Stimulated activated CD8-positive, alpha-beta memory T cell treated with anti-CD3 and anti-CD28 coated beads, Interleukin-15, amount 100 ng/mL, for 4 hours (primary cell): ENCODE measurements around the gene GRM8.

Experiments used
- DNase-seq, 2 donors: peaks; one replicate each; pipeline ENCODE4 v3.0.0-alpha.2; 2020; ENCODE audit warnings: low read depth in 2 of 2

GRM8 gene

DNA sequence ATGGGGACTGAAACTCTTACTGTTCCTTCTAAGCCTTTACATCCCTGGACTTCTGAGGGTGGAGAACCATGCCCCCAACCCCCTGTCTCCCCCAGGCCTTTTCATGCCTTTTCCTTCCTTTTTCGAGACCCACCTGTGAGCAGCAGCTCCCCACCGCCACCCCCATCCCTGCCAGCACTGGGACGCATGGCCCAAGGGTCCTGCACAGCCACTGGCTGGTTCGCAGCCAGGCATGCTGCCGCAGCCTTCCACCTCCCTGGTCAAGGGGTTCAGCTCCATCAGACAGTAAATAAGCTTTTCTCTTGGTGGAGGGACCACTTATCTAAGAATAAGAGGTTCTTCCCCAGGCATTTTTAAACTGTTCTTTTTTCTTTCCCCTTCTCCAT lies 584.4 kb downstream of the GRM8 start:
- DNase-seq: no peak

DNA sequence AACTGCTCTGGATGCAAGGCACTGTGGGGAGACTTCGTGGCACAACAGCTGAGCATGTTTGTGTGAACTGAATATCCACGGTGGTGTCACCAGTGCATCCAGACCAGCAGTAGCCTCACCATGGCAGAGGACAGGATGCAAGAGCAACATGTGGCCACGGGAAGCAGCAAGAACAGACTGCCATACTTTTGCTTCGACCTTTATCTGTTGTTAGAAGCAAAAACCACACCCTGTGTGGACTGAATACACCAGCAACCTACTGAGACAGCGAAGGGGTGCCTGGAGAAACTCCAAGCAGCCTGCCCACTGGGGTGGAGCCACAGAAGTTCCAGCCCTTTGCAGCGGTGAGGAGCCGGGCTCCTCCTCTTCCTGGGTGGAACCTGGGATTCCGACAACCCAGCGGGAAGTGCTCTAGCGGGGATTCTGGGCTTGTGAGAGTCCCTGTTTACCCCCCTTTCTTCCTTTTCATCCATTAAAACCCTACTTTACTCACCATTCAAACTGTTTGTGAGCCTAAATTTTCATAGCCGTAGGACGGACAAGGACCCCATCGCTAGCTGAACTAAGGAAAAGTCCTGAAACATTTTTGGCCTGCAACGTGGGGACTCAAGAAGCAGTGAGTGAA lies 584.9 kb downstream of the GRM8 start:
- DNase-seq: no peak

DNA sequence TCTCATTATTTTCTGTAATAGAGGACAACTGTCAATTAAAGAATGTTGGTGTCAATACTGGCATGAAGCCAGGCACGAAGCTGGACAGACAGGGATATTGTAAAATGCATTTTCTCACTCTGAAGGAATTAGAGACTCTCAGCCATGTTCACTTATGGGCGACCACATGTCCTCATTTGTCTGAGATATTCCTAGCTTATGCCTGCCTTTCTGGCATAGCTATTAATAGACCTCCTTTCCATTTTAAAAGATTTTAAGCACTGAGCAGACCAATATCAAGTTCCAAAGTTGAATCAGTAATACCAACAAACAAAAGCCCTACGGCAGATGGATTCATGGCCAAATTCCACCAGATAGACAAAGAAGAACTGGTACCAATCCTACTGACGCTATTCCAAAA lies 589.9 kb downstream of the GRM8 start:
- DNase-seq: no peak

DNA sequence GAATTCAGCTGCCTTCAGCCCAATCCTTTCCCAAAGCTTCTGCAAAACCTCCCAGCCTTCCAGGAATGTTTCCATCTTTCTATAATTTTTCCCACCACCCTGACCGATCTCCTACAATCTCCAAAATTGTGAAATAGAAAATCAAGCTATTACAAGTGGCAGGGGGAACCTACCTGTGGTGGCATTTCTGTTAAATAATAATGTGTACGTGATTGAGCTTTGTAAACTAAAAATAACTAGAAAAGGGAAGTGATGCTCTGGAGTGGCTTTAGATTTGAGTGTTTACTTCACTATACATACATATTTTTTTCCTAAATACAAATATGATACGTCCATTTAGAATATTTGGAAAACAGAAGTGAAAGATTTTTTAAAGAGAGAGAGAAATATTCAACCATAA lies 593.6 kb downstream of the GRM8 start:
- no peak for DNase-seq

DNA sequence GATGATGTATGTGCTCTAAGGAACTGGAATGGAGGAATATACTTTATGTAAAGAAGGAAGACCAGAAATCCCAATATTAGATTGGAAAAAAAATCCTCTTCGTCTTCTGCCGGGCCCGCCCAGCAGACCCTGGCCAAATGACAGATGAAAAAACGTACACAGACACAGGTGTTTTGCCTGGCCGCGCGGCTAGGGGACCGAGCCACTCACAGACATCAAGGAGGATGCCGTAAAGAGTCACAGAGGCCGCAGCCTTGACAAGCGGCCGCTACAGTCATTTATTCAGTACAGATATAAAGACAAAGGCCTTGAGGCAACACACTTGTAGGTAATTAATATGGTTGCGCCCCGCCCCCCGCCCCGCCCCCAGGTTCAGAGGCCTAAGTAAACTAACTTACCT lies 594.1 kb downstream of the GRM8 start:
- no peak for DNase-seq

DNA sequence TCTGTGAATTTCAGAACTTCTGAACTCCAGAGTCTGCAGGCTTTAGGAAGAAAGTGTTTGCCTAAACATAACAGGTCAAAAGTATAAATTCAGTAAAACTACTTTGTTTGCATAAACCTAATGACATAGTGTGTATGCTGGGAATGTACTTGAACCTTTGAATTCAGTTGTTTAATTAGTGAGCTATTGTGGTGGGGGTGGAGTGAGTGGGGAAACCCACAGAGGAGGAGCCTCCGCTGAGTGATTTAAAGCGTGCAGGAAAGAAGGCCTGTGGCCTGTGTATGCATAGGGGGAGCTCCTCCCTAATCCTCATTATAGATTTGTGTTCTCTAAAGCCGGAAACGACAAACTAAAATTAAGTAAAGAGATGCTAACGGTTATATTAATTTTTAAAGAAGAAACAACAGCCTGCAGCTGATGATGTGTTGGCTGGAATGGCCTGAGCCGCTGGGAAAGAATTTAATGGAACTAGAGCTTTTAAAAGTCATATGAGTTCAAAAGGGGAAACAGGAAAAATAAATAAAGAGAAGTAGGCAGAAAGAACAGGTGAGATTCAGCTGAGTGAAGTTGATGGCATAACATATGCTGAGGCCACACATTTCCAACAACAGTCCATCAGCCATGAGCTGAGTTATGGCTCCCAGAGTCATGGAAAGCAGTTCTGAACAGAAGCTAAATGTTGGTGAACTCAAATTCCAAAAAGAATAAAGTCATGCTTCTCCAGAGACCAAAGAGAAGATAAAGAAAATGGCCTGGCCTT lies 595.0 kb downstream of the GRM8 start:
- DNase-seq: no peak

DNA sequence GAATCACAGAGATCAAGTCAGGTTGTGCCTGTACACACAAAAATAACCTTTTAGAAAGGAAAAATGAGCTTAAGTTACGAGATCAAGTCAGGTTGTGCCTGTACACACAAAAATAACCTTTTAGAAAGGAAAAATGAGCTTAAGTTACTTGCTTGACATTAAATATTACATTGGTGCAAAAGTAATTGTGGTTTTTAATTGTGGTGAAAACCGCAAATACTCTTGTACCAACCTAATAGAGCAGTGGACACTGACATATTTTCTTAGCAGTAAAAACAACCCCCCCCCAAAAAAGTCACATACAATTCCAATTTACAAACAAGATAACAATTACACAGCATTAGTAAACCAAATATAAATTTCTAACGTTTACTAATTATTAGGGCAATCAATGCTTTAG lies 595.6 kb downstream of the GRM8 start:
- no peak for DNase-seq

DNA sequence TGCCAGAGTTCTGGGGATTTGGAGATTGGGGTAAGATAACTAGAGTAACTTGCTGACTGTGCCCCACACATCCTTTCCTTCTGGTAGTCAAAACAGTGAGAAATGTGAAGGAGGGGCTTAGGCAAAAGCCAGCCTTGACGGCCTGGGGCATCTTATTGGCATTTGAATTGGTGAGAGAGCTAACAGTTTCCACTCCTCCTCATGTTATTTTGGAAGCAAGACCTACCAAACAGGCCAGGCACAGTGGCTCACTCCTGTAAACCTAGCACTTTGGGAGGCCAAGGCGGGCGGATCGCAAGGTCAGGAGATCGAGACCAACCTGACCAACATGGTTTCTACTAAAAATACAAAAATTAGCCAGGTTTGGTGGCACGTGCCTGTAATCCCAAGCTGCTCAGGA lies 596.6 kb downstream of the GRM8 start:
- DNase-seq: no peak

DNA sequence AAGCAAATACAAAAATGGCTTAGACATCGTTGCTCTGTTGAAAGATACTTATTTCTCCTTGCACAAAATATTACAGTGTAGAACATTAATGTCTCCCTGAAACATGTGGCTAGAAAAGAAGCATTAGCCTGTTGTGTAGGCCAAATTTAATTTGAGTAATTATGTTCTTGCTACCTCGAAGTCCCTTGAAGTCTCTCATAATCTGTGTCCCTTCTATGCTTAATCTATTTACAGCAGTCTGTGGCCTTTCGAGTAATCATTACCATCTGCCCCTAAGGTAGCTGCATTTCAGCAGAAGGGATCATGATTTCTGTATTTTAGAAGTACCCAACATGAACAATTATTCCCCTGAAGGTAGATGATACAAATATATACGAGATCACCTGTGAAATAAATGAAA lies 615.2 kb downstream of the GRM8 start:
- DNase-seq: no peak

DNA sequence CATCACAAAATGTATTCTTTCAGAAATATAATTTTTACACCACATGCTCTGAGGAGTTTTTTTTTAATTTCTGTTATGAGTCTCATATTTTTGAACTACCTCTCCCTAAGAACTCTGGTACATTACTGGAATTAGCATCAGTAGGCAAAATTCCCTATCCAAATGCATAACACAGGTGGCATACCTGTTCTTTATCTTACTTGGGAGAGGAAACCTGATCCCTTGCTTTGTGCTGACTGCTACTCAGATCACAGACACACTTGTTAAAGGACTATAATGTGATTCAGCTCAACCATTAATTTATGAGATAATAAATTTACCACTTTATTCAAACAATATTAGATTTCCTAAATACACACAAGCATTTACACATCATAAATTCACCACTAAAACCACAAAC lies 617.2 kb downstream of the GRM8 start:
- no peak for DNase-seq

DNA sequence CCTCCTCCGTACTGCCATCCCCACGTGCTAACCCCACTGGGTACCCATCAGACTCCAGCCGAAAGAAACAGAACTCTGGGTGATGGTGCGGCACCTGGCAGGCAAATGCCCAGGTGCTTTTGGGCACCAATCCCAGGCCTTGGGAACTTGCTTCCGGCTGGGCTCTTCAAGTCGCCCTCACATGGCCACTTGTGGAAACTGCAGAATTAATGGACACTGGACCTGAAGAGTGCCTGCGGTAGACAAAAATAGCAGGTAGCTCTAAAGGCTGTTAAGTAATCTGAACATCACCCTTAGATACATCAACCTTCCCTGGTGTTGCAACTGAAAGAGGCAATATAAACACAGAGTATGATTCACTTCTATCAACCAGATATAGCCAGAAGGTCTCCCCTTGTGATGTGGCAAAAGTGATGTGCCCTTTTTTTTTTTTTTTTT lies 644.4 kb downstream of the GRM8 start:
- DNase-seq: no peak

DNA sequence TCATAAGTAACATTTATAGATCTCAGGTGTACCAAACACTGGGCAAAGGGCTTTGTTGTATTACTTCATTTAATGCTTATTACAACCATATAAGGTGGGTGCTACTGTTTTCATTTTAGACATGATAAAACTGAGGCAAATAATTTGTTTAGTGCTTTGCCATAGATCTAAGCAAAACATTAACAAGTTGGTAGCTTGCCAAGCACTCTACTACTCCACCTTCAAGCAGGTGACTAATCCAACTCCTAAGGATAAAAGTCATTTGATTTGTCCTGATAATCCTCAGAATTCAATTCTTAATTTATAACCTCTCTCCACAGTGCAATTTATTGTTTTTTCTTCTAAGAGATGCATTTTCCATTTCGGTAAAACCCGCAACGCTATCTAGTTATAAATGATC lies 646.4 kb downstream of the GRM8 start:
- DNase-seq: no peak

DNA sequence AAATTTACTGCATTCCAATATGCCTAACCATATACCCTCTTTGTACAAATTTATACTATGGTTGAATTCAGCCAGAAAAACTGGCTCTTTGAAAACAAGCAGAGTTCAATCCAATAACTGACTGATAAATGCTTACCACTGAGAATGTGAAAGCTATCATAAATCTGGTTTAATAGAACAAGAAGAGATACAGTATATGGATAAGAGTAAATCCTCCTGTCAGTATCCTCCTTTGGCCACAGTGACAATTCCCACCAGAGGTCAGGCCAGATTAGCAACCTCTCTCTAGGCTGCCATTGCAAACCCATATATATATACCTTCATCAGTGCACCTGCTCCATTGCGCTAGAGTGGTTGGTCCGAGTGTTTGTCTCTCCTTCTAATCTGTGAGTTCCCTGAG lies 647.2 kb downstream of the GRM8 start:
- no peak for DNase-seq

DNA sequence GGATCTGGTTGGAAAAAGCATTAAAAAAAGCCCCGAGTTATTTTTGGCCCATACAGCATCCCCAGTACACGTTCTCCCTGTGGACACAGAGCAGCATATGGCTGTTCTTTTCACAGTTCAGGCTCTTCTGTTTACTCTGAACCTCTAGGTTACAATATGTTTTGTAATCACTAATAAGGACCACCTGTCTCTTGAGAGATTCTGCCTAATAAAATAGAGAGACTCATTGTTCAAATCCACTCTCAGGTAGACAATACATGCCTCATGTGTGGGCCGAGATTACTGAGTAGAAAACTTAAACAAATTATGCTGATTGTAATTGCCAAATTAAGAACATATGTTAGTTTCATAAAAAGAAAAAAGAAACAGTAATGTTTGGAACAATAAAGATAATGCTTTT lies 647.7 kb downstream of the GRM8 start:
- no peak for DNase-seq

DNA sequence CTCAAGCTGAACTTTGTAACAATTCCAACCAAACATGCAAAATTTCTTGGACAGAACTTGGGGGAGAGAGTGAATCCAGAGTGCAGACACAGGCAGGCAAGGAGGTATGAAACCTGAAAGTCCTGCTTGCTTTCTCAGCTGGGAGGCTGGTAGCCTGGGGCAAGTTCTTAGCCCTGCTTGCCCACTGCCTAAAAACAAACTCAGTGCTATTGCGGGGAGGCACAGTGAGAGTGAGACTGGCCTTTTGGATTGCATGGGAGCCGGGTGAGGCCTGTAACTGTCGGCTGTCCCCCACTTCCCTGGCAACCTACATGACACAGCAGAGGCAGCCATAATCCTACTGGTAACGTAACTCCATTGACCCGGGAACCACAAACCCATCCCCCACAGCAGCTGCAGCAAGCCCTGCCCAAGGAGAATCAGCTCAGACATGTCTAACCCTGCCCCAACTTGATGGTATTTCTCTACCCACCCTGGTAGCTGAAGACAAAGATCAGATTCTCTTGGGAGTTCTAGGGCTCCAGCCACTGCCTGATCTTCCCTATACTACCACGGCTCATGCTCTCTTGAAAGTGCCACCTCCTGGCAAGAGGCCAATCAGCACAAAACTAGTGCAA lies 663.6 kb downstream of the GRM8 start:
- DNase-seq: no peak

DNA sequence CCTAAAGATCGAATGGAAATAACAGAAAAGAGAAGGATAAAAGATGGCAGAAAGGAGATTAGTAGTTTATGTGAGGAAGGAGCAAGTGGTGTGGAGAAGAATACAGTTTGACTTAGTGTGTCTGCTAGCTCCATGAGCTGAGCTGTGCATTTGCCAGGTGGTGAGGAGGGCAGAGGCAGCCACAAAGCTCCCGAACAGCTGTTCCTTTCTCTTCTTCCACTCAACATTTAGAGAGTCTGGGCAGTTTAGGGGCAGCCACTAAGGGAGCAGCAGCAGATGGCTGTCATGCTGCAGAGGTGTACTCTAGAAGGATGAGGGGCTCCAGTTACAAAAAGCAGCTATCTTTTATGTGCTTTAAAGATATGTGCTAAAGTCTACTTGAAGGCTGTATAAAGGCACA lies 674.4 kb downstream of the GRM8 start:
- DNase-seq: no peak

DNA sequence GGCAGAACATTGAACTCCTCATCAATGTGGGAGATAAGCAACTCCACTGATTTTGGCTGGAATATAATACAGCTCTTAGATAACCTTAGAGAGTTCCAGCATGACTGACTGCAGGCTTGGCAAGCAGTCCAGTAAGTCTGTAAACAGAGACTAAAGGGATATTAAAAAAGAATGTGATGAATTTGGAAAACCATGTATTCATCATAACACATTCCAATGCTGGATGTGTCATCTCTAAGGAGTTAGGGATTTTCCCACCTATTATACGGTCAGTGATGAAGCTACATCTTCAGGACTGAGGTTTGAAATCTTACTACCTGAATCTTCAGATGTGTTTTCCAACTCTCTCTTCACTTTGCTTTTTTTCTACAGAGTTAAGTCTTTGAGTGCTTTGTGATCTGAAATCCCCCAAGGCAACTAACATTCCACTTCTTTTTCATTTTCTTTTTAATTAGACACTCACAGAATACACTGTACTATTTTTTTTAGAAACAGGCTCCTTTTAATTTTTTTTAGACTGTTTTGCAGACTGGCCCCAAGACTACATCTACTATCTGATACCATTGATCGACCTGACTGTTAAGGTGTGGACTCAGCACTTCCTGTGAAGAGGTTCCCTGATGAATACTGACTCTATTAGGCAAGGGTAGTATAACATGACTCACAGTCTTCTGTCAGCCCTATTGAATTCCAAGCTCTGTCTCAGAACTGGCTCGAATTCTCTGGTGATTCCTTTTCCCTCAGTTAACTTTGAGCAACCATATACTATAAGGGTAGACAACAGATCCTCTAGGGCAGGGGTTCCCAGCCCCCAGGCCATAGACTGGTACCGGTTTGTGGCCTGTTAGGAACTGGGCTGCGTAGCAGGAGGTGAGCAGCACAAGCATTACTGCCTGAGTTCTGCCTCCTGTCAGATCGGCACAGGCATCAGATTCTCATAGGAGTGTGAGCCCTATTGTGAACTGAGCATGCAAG lies 678.2 kb downstream of the GRM8 start:
- DNase-seq: no peak

DNA sequence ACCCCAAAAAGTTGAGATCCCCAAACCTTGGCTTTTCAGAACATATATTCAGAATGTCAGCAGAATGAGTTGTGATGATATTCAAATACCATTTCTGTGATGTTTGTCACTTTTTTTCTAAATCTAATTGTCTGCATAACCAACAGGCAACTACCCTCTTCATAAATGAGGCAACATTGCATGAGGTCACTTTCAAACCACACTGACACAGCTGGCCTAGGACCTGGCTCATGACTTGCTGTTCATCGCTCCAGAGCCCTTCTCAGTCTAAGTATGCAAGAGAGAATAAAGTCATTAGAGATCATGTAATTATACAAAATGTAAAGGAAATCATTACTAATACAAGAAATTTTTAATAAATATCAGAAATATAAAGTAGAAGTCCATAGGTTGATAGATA lies 681.9 kb downstream of the GRM8 start:
- no peak for DNase-seq

DNA sequence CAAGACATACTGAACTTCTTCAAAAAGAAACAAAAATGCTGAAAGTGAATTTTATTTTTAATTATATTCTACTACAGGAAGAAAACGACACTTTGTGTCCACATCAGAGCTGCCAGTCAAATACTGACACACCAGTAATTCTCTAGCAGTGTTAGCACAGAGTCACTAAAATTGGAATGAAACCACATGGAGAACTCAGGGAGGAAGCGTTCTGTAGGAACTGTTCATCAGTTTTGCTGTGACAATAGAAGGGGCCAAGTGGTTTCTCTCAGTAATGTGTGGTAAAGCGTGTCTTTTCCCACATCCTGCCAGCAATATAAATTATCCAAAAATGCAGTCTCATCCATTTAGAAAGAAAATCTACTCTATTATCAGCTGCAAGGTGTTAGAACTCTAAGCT lies 683.3 kb downstream of the GRM8 start:
- no peak for DNase-seq

DNA sequence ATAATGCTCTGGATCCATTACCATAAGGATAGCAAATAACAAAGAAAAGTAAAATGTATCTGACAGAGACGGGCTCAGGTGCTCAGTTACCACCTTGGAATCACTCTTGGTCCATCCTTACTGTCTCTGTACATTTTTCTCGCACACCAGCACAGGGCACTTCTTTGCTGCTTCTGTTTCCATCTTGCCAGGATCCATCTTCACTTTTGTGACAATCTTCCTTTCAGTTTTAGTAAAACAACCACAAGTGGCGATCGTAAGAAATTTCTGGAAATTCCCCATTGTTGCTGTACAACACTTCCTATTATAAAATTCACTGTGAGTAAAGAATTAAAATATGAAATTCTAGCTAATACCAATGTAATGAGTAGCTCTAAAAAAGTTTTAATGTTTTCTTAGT lies 695.5 kb downstream of the GRM8 start:
- DNase-seq: no peak

DNA sequence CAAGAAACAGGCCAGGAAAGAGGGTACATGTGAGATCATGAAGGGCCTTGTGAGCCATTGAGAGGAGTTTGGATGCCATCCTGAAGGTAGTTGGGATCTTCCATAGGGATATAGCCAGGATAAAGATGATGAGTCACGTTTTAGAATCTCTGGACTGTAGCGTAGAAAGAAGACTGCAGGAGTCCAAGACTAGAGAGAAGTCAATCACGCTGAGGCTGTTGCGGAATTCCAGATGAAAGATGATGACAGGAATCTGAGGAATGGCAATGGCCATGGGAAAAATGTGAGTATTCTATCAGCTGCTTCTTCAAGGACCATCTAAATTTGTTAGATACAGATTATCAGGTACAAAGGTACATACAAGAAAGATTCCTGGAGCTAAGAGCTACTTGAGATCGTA lies 711.3 kb downstream of the GRM8 start:
- no peak for DNase-seq

DNA sequence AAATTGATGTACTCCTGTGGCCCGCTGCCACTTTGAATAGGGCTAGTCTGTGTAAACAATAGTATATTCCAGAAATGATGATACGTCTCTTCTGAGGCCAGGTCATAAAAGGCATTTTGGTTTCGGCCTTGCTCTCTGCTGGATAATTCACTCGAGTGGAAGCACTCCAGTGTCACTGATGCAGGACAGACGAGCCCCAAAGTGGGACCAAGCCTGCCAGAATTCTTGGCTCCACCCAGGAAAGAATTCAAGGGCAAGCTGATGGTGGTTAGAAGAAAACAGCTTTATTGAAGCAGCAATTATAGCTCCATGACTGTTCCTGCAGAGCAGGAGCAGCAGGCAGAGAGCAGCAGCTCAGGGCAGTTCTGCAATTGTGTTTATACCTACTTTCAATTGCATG lies 717.6 kb downstream of the GRM8 start:
- no peak for DNase-seq
